Measurements from ENCODE around the gene TCOF1. TPM values are rescaled to one million over a fixed set of nuclear protein-coding genes. Genes with fewer than 3 reads are reported as not detected.

Gene TCOF1
- total and polyA plus RNA-seq, 2 donors from 2014 or later: 12.2 to 23.5 TPM

DNA sequence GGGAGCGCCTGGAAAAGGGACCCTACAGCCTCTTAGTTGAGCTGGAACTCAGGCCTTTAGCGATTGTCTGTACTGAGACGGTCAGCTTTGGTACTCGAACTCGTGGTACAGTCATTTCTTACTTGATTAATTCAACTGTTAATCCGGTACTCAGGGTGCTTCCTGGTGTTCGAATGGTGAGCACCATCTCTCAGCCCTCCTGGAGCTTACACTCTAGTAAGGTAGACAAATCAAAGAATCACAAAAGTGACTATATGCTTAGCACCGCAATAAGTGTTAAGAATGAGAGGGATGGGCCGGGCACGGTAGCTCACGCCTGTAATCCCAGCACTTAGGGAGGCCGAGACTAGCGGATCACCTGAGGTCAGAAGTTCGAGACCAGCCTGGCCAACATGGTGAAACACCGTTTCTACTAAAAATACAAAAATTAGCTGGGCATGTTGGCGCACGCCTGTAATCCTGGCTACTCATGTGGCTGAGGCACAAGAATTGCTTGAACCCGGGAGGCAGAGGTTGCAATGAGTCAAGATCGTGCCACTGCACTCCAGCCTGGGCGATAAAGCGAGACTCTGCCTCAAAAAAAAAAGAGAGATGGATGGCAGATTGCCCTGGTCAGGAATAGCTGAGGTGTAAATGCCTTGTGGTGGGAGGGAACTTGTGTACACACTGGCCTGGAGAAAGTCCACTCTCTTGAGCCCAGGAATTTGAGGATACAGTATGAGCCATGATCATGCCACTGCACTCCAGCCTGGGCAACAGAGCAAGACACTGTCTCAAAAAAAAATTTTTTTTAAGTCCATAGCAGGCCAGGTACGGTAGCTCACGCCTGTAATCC is 981 bp downstream of the TCOF1 start:
- H3K27ac ChIP-seq (ENCODE audit: low read depth in 2 of 2, low read length in 2 of 2): no peak overlapping the region
- no peaks in the 10 kb centered on the region for H3K9me3 ChIP-seq (ENCODE audit: control insufficient read depth in 2 of 3, insufficient read depth in 1 of 3, low read length in 3 of 3)
- peak overlapping the region; percentile 62 to 82 (median 74) for H3K4me3 ChIP-seq (ENCODE audit: low read length in 3 of 3)
- intact Hi-C loops (cut with DNase I): no loop called here
- H3K9ac ChIP-seq (ENCODE audit: low read length in 3 of 3): peak overlapping the region; percentile 35 to 75 (median 67)
- no peaks in the 10 kb centered on the region for H3K27me3 ChIP-seq (ENCODE audit: control insufficient read depth, insufficient read depth, low read length)
- H3K4me1 ChIP-seq (ENCODE audit: control insufficient read depth in 2 of 3, insufficient read depth in 2 of 3, low read depth in 1 of 3, low read length in 3 of 3): peaks cover 0 to 9% (median 8%) of the 10 kb centered on the region in 3 donors
- peaks cover 6 to 23% (median 10%) of the 10 kb centered on the region in 3 donors for H3K36me3 ChIP-seq (ENCODE audit: control insufficient read depth in 2 of 3, insufficient read depth in 3 of 3, low read length in 3 of 3)
- FAIRE-seq: no peak
- DNase-seq: peak in 3 of 5 donors; percentile 13 to 19 (median 14)
- TF ChIP-seq CTCF (IDR thresholded peaks at IDR 0.05; ENCODE audit: borderline replicate concordance, extremely low read depth, insufficient read depth): no peak

- no peak for FAIRE-seq
- H3K9ac ChIP-seq (ENCODE audit: low read length in 3 of 3): no peak overlapping the region
- no peak for DNase-seq
- peaks cover 6 to 43% (median 15%) of the 10 kb centered on the region in 3 donors for H3K36me3 ChIP-seq (ENCODE audit: control insufficient read depth in 2 of 3, insufficient read depth in 3 of 3, low read length in 3 of 3)
- intact Hi-C loops (cut with DNase I): no loop called here
- no peaks in the 10 kb centered on the region for H3K27me3 ChIP-seq (ENCODE audit: control insufficient read depth, insufficient read depth, low read length)
- peaks cover 0 to 8% (median 8%) of the 10 kb centered on the region in 3 donors for H3K4me1 ChIP-seq (ENCODE audit: control insufficient read depth in 2 of 3, insufficient read depth in 2 of 3, low read depth in 1 of 3, low read length in 3 of 3)
- no peak overlapping the region for H3K4me3 ChIP-seq (ENCODE audit: low read length in 3 of 3)
- H3K27ac ChIP-seq (ENCODE audit: low read depth in 2 of 2, low read length in 2 of 2): no peak overlapping the region
- H3K9me3 ChIP-seq (ENCODE audit: control insufficient read depth in 2 of 3, insufficient read depth in 1 of 3, low read length in 3 of 3): no peaks in the 10 kb centered on the region
- no peak for TF ChIP-seq CTCF (IDR thresholded peaks at IDR 0.05; ENCODE audit: borderline replicate concordance, extremely low read depth, insufficient read depth)
Observed at GRCh38 chr5:150361301-150361700, 3.8 kb downstream of the TCOF1 start.

- H3K27ac ChIP-seq (ENCODE audit: low read depth in 2 of 2, low read length in 2 of 2): no peak overlapping the region
- H3K4me1 ChIP-seq (ENCODE audit: control insufficient read depth in 2 of 3, insufficient read depth in 2 of 3, low read depth in 1 of 3, low read length in 3 of 3): peaks cover 0 to 4% (median 0%) of the 10 kb centered on the region in 3 donors
- H3K36me3 ChIP-seq (ENCODE audit: control insufficient read depth in 2 of 3, insufficient read depth in 3 of 3, low read length in 3 of 3): peaks cover 6 to 51% (median 22%) of the 10 kb centered on the region in 3 donors
- intact Hi-C loops (cut with DNase I): no loop called here
- H3K27me3 ChIP-seq (ENCODE audit: control insufficient read depth, insufficient read depth, low read length): no peaks in the 10 kb centered on the region
- DNase-seq (no peak), FAIRE-seq (no peak)
- no peaks in the 10 kb centered on the region for H3K9me3 ChIP-seq (ENCODE audit: control insufficient read depth in 2 of 3, insufficient read depth in 1 of 3, low read length in 3 of 3)
- no peak for TF ChIP-seq CTCF (IDR thresholded peaks at IDR 0.05; ENCODE audit: borderline replicate concordance, extremely low read depth, insufficient read depth)
- no peak overlapping the region for H3K9ac ChIP-seq (ENCODE audit: low read length in 3 of 3)
- H3K4me3 ChIP-seq (ENCODE audit: low read length in 3 of 3): no peak overlapping the region
Observed at GRCh38 chr5:150363185-150363584, 5.7 kb downstream of the TCOF1 start.
